ENCODE measurements around the gene NUDT2. TPM values are rescaled to one million over a fixed set of nuclear protein-coding genes. Genes with fewer than 3 reads are reported as not detected.

NUDT2 gene
- total RNA-seq (1 to 10 TPM; 4.5 to 7.2 TPM), total RNA-seq (4.9 to 35.4 (median 13.5) reads per million in 172 experiments)
- 34.1 TPM for polyA plus RNA-seq (2013, experiment 1 of 2)
- polyA plus RNA-seq (2013, experiment 2 of 2), result 29.1 TPM

- TF ChIP-seq, protein P1, sequence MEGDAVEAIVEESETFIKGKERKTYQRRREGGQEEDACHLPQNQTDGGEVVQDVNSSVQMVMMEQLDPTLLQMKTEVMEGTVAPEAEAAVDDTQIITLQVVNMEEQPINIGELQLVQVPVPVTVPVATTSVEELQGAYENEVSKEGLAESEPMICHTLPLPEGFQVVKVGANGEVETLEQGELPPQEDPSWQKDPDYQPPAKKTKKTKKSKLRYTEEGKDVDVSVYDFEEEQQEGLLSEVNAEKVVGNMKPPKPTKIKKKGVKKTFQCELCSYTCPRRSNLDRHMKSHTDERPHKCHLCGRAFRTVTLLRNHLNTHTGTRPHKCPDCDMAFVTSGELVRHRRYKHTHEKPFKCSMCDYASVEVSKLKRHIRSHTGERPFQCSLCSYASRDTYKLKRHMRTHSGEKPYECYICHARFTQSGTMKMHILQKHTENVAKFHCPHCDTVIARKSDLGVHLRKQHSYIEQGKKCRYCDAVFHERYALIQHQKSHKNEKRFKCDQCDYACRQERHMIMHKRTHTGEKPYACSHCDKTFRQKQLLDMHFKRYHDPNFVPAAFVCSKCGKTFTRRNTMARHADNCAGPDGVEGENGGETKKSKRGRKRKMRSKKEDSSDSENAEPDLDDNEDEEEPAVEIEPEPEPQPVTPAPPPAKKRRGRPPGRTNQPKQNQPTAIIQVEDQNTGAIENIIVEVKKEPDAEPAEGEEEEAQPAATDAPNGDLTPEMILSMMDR (IDR thresholded peaks at IDR 0.05), result no peak
- Mint-ChIP-seq H3K4me3 (peak within 1 kb of the TSS; percentile 90), H3K27me3 (no peaks in the 10 kb centered on the region), H3K36me3 (ENCODE audit: low read depth) (no peaks in the 10 kb centered on the region), H3K9me3 (no peaks in the 10 kb centered on the region), H3K4me1 (ENCODE audit: low read depth) (peaks cover 42% of the 10 kb centered on the region), H3K27ac (peak within 1 kb of the TSS; percentile 90)
- POLR2A ChIA-PET, result no interaction called here
- Histone ChIP-seq H3K27ac (ENCODE audit: low read depth in 1 of 2, low read length in 2 of 2) (peak within 1 kb of the TSS; percentile 76 to 86), H3K4me1 (ENCODE audit: insufficient read depth, low read length) (peaks cover 21% of the 10 kb centered on the region), H3K36me3 (ENCODE audit: insufficient read depth, low read length) (no peaks in the 10 kb centered on the region), H3K9me3 (ENCODE audit: control insufficient read depth in 1 of 2, insufficient read depth in 1 of 2, low read length in 2 of 2) (no peaks in the 10 kb centered on the region), H3K27me3 (ENCODE audit: control insufficient read depth in 1 of 2, insufficient read depth in 2 of 2, low read length in 2 of 2) (no peaks in the 10 kb centered on the region), H3K4me3 (ENCODE audit: low read length) (peak within 1 kb of the TSS; percentile 93)
- ATAC-seq (ENCODE audit: poor library complexity) (peak; percentile 92), DNase-seq (peak; percentile 88 to 100 (median 92))
- intact Hi-C loops (cut with DNase I, micrococcal nuclease), result loop anchor here (1.0 to 10.0 kb wide), 9 partner anchors 50 to 280 kb away; partner anchors contain the start of genes DCAF12 (in 1 of the 2), DNAI1 (in 1 of the 2), ENHO (in 1 of the 2) and FAM219A (in 1 of the 2)
- CTCF ChIA-PET, result interaction anchor here (4.0 kb wide), 1 partner anchor 50 kb away, joined by 22 read pairs; no protein-coding TSS in a partner anchor
These were observed at the start of gene NUDT2, which contains the start of gene KIF24 for GRCh38 chr9:34328987-34329832. TSS of gene NUDT2 (plus strand) at chr9:34329569. CDS start at chr9:34339040, 9,471 bp downstream. TSS of gene KIF24 (minus strand) at chr9:34329268. CDS start at chr9:34311346, 17,922 bp downstream.

GRCh38 chr9:34282096-34282495 lies 47.3 kb upstream of the NUDT2 start:
- CTCF ChIA-PET, result interaction anchor here (1.0 kb wide), 1 partner anchor 11 kb away, joined by 3 read pairs; no protein-coding TSS in a partner anchor
- Mint-ChIP-seq H3K9me3 (no peaks in the 10 kb centered on the region), H3K27me3 (no peaks in the 10 kb centered on the region), H3K4me1 (ENCODE audit: low read depth) (peaks cover 5% of the 10 kb centered on the region), H3K36me3 (ENCODE audit: low read depth) (no peaks in the 10 kb centered on the region), H3K4me3 (no peak overlapping the region), H3K27ac (no peak overlapping the region)
- Histone ChIP-seq H3K9me3 (ENCODE audit: control insufficient read depth in 1 of 2, insufficient read depth in 1 of 2, low read length in 2 of 2) (no peaks in the 10 kb centered on the region), H3K36me3 (ENCODE audit: insufficient read depth, low read length) (no peaks in the 10 kb centered on the region), H3K4me3 (ENCODE audit: low read length) (no peak overlapping the region), H3K27me3 (ENCODE audit: control insufficient read depth in 1 of 2, insufficient read depth in 2 of 2, low read length in 2 of 2) (no peaks in the 10 kb centered on the region), H3K27ac (ENCODE audit: low read depth in 1 of 2, low read length in 2 of 2) (no peak overlapping the region), H3K4me1 (ENCODE audit: insufficient read depth, low read length) (peaks cover 4% of the 10 kb centered on the region)
- DNase-seq, result no peak
- no peak for ATAC-seq (ENCODE audit: poor library complexity)
- TF ChIP-seq, protein P1 (IDR thresholded peaks at IDR 0.05), result no peak
- intact Hi-C loops (cut with DNase I, micrococcal nuclease), result no loop called here
- POLR2A ChIA-PET, result interaction anchor here (0.6 kb wide), 1 partner anchor 533 kb away, joined by 3 read pairs; no protein-coding TSS in a partner anchor

GRCh38 chr9:34289159-34289558 lies 40.2 kb upstream of the NUDT2 start:
- POLR2A ChIA-PET, result no interaction called here
- Mint-ChIP-seq H3K4me1 (ENCODE audit: low read depth) (no peaks in the 10 kb centered on the region), H3K27ac (no peak overlapping the region)

More at GRCh38 chr9:34289159-34289558, 40.2 kb upstream of the NUDT2 start:
- no peaks in the 10 kb centered on the region for H3K36me3 Mint-ChIP-seq (ENCODE audit: low read depth)
- no peaks in the 10 kb centered on the region for H3K9me3 ChIP-seq (ENCODE audit: control insufficient read depth in 1 of 2, insufficient read depth in 1 of 2, low read length in 2 of 2)
- no peak overlapping the region for H3K27ac ChIP-seq (ENCODE audit: low read depth in 1 of 2, low read length in 2 of 2)
- CTCF ChIA-PET, result interaction anchor here (0.6 kb wide), 1 partner anchor 70 kb away, joined by 4 read pairs; no protein-coding TSS in a partner anchor
- H3K4me1 ChIP-seq (ENCODE audit: insufficient read depth, low read length), result no peaks in the 10 kb centered on the region
- no peak overlapping the region for H3K4me3 ChIP-seq (ENCODE audit: low read length)
- no peaks in the 10 kb centered on the region for H3K9me3 Mint-ChIP-seq
- TF ChIP-seq, protein P1 (IDR thresholded peaks at IDR 0.05), result no peak
- DNase-seq (no peak), ATAC-seq (ENCODE audit: poor library complexity) (no peak)
- intact Hi-C loops (cut with DNase I, micrococcal nuclease), result no loop called here
- no peaks in the 10 kb centered on the region for H3K27me3 ChIP-seq (ENCODE audit: control insufficient read depth in 1 of 2, insufficient read depth in 2 of 2, low read length in 2 of 2)
- H3K36me3 ChIP-seq (ENCODE audit: insufficient read depth, low read length), result no peaks in the 10 kb centered on the region
- no peaks in the 10 kb centered on the region for H3K27me3 Mint-ChIP-seq
- H3K4me3 Mint-ChIP-seq, result no peak overlapping the region
